Measurements from ENCODE around the gene NRN1. TPM values are rescaled to one million over a fixed set of nuclear protein-coding genes. Genes with fewer than 3 reads are reported as not detected.

Gene NRN1
- total and polyA plus RNA-seq, 10 of the 15 experiments (the other 5 are each of a cell fraction or from before 2014, with no cell fraction given): 0.13 to 22.6 (median 0.23) TPM; not detected in 1

DNA sequence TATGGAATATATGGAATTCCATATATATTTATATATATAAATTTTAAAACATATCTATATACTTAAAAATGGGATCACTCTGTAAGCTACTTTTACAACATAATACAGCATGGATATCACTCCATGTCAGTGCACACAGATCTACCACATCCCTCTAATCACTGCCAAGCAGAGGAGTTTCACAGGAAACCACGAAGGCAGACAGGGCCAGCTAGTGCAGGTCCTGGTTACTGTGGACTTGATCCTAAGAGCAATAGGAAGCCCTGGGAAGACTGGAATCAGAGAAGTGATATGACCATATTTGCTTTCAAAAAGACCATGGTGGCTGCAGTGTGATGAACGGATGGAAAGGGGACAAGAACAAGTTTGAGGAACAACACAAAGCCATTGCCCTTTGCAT lies 40.0 kb upstream of the NRN1 start:
- ChIA-PET RAD21 (ENCODE audit: unreplicated experiment) (interaction anchor here (0.6 kb wide), 1 partner anchor 151 kb away, joined by 3 read pairs; no protein-coding TSS in a partner anchor), POLR2A (no interaction called here), SMC1A (ENCODE audit: uncharacterized antibody, unreplicated experiment) (interaction anchor here (0.6 kb wide), 1 partner anchor 124 kb away, joined by 3 read pairs; no protein-coding TSS in a partner anchor), CTCF (interaction anchor here (2.3 kb wide), 1 partner anchor 10 kb away, joined by 12 read pairs; no protein-coding TSS in a partner anchor)
- Histone ChIP-seq H3K4me2 (ENCODE audit: control insufficient read depth, insufficient read depth) (no peak overlapping the region), H2AFZ (ENCODE audit: control insufficient read depth, low read depth, low read length) (no peak overlapping the region), H3K4me1 (ENCODE audit: control insufficient read depth, insufficient read depth, low read length) (no peaks in the 10 kb centered on the region), H3K27ac (ENCODE audit: control insufficient read depth, insufficient read depth) (no peak overlapping the region), H3K27me3 (replicated peaks in 1 of 2; ENCODE audit: control insufficient read depth in 2 of 2, insufficient read depth in 2 of 2, low read length in 1 of 2) (peaks cover 2 to 4% of the 10 kb centered on the region in 2 experiments; a peak in 2 of 4 replicates), H3K9ac (ENCODE audit: control insufficient read depth, insufficient read depth, low read length) (no peak overlapping the region), H3K4me3 (no peak overlapping the region), H3K9me3 (replicated peaks; ENCODE audit: control insufficient read depth, insufficient read depth, low read length) (peaks cover 2% of the 10 kb centered on the region; the same call in 2 of the 3 replicates), H3K36me3 (ENCODE audit: control insufficient read depth in 2 of 2, insufficient read depth in 2 of 2, low read length in 1 of 2) (no peaks in the 10 kb centered on the region), H4K20me1 (ENCODE audit: control insufficient read depth, insufficient read depth) (no peaks in the 10 kb centered on the region), H3K79me2 (ENCODE audit: control insufficient read depth, insufficient read depth, low read length) (no peaks in the 10 kb centered on the region)
- FAIRE-seq: no peak
- intact Hi-C loops (cut with micrococcal nuclease; ENCODE audit: unreplicated experiment) (no loop called here), in situ Hi-C loops (cut with MboI) (no loop called here)
- no peak for DNase-seq (ENCODE audit: low read depth, low spot score)
- BruUV-seq (replicated peaks): no TSS peak
- WGBS (ENCODE audit: insufficient coverage, insufficient replicate concordance, low lambda C conversion rate, missing lambda C conversion rate): 72% methylated on average over 2 of the region's 2 CpGs
- TF ChIP-seq, protein P1, sequence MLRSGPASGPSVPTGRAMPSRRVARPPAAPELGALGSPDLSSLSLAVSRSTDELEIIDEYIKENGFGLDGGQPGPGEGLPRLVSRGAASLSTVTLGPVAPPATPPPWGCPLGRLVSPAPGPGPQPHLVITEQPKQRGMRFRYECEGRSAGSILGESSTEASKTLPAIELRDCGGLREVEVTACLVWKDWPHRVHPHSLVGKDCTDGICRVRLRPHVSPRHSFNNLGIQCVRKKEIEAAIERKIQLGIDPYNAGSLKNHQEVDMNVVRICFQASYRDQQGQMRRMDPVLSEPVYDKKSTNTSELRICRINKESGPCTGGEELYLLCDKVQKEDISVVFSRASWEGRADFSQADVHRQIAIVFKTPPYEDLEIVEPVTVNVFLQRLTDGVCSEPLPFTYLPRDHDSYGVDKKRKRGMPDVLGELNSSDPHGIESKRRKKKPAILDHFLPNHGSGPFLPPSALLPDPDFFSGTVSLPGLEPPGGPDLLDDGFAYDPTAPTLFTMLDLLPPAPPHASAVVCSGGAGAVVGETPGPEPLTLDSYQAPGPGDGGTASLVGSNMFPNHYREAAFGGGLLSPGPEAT (IDR thresholded peaks at IDR 0.05; ENCODE audit: low read depth): no peak
- TF ChIP-seq PAX5 (IDR thresholded peaks at IDR 0.05; ENCODE audit: borderline replicate concordance, low read depth, low read length) (no peak), RB1 (IDR thresholded peaks at IDR 0.05; ENCODE audit: borderline replicate concordance) (no peak), EZH2 (IDR thresholded peaks at IDR 0.05; ENCODE audit: borderline replicate concordance, control insufficient read depth, low read depth, low read length) (no peak), TCF12 (IDR thresholded peaks at IDR 0.05; ENCODE audit: low read depth, low read length) (no peak), MTA2 (IDR thresholded peaks at IDR 0.05; ENCODE audit: low read depth) (no peak), NR2F1 (conservative IDR thresholded peaks at IDR 0.05) (no peak), SMC3 (IDR thresholded peaks at IDR 0.05; ENCODE audit: borderline replicate concordance, low read length) (no peak), MYC (IDR thresholded peaks at IDR 0.05; ENCODE audit: insufficient read depth, insufficient read length, insufficient replicate concordance, low read length, severe bottlenecking) (no peak), CEBPB (IDR thresholded peaks at IDR 0.05; ENCODE audit: borderline replicate concordance in 1 of 2, low read depth in 2 of 2, low read length in 2 of 2) (no peak), WRNIP1 (IDR thresholded peaks at IDR 0.05; ENCODE audit: borderline replicate concordance, low read depth, low read length) (no peak), FOS (IDR thresholded peaks at IDR 0.05; ENCODE audit: borderline replicate concordance, extremely low read depth, insufficient read length) (no peak)
- no peak for ATAC-seq
